Parathyroid adenoma (tissue), 2 donors: ENCODE data around the gene DNAJC13.
A peak's percentile ranks its signal among the peaks of the same experiment; 100 is the strongest.

ENCODE experiments used
- H2AFZ ChIP-seq: fragments of 300-600 bp; sonication (generic); one replicate; pipeline ENCODE4 v1.7.0; 2017; ENCODE audit warnings: antibody characterized with exemption, mild to moderate bottlenecking
- H3K27ac ChIP-seq: fragments of 300-600 bp; sonication (generic); one replicate; pipeline ENCODE4 v1.7.0; 2017
- H3K27me3 ChIP-seq: fragments of 300-600 bp; sonication (generic); one replicate; pipeline ENCODE4 v1.7.0; 2017; ENCODE audit warnings: low read length; ENCODE audit not compliant: control insufficient read depth, insufficient read depth
- H3K36me3 ChIP-seq: fragments of 300-600 bp; sonication (generic); one replicate; pipeline ENCODE4 v1.7.0; 2017; ENCODE audit warnings: low read length; ENCODE audit not compliant: control insufficient read depth, insufficient read depth
- H3K4me1 ChIP-seq: fragments of 300-600 bp; sonication (generic); one replicate; pipeline ENCODE4 v1.7.0; 2017; ENCODE audit warnings: control low read depth
- H3K4me2 ChIP-seq: fragments of 300-600 bp; sonication (generic); one replicate; pipeline ENCODE4 v1.7.0; 2017; ENCODE audit warnings: low read length
- H3K4me3 ChIP-seq: fragments of 300-600 bp; sonication (generic); one replicate; pipeline ENCODE4 v1.7.0; 2017; ENCODE audit warnings: low read depth, low read length
- H3K79me2 ChIP-seq: fragments of 300-600 bp; sonication (generic); one replicate; pipeline ENCODE4 v1.7.0; 2017; ENCODE audit warnings: control low read depth
- H3K9ac ChIP-seq: fragments of 300-600 bp; sonication (generic); one replicate; pipeline ENCODE4 v1.7.0; 2017; ENCODE audit warnings: mild to moderate bottlenecking
- H3K9me3 ChIP-seq: fragments of 300-600 bp; sonication (generic); one replicate; pipeline ENCODE4 v1.7.0; 2017; ENCODE audit warnings: low read length; ENCODE audit not compliant: control insufficient read depth
- CTCF ChIP-seq: fragments of 300-600 bp; sonication (generic); IDR thresholded peaks from one replicate; pipeline ENCODE4 v1.7.0; 2017; ENCODE audit warnings: antibody characterized with exemption, mild to moderate bottlenecking
- donor health status: primary hyperparathyroidism.

The DNAJC13 gene

GRCh38 chr3:132521901-132522300 is 104.6 kb downstream of the DNAJC13 start:
- no peak for TF ChIP-seq CTCF
- H3K27ac ChIP-seq, result no peak overlapping the region
- no peak overlapping the region for H2AFZ ChIP-seq
- H3K79me2 ChIP-seq, result no peaks in the 10 kb centered on the region
- H3K4me1 ChIP-seq, result no peaks in the 10 kb centered on the region
- H3K4me2 ChIP-seq, result no peak overlapping the region
- H3K4me3 ChIP-seq, result no peak overlapping the region
- H3K9ac ChIP-seq, result no peak overlapping the region
- H3K27me3 ChIP-seq, result no peaks in the 10 kb centered on the region
- no peaks in the 10 kb centered on the region for H3K36me3 ChIP-seq
- no peaks in the 10 kb centered on the region for H3K9me3 ChIP-seq

GRCh38 chr3:132522353-132522752 is 105.1 kb downstream of the DNAJC13 start:
- no peaks in the 10 kb centered on the region for H3K9me3 ChIP-seq
- no peak overlapping the region for H3K4me3 ChIP-seq
- H3K4me2 ChIP-seq, result no peak overlapping the region
- no peak overlapping the region for H2AFZ ChIP-seq
- no peak for TF ChIP-seq CTCF
- H3K9ac ChIP-seq, result no peak overlapping the region
- no peaks in the 10 kb centered on the region for H3K4me1 ChIP-seq
- H3K36me3 ChIP-seq, result no peaks in the 10 kb centered on the region
- H3K27ac ChIP-seq, result no peak overlapping the region
- no peaks in the 10 kb centered on the region for H3K79me2 ChIP-seq
- no peaks in the 10 kb centered on the region for H3K27me3 ChIP-seq

GRCh38 chr3:132530624-132531023 is 113.3 kb downstream of the DNAJC13 start:
- Histone ChIP-seq H3K9me3 (no peaks in the 10 kb centered on the region), H3K27me3 (no peaks in the 10 kb centered on the region), H3K79me2 (no peaks in the 10 kb centered on the region), H3K4me3 (no peak overlapping the region), H3K4me1 (no peaks in the 10 kb centered on the region), H3K9ac (no peak overlapping the region), H3K36me3 (no peaks in the 10 kb centered on the region), H2AFZ (no peak overlapping the region), H3K4me2 (no peak overlapping the region), H3K27ac (no peak overlapping the region)
- TF ChIP-seq CTCF, result no peak

GRCh38 chr3:132535575-132536441 is 118.5 kb downstream of the DNAJC13 start:
- TF ChIP-seq CTCF, result peak; percentile 62
- H2AFZ ChIP-seq, result no peak overlapping the region

More at GRCh38 chr3:132535575-132536441, 118.5 kb downstream of the DNAJC13 start:
- Histone ChIP-seq H3K4me2 (no peak overlapping the region), H3K9me3 (no peaks in the 10 kb centered on the region), H3K27ac (no peak overlapping the region), H3K79me2 (no peaks in the 10 kb centered on the region), H3K4me1 (peaks cover 2% of the 10 kb centered on the region), H3K36me3 (no peaks in the 10 kb centered on the region), H3K9ac (no peak overlapping the region), H3K4me3 (no peak overlapping the region), H3K27me3 (no peaks in the 10 kb centered on the region)
